Measurements from ENCODE around the gene BRCA1. TPM values are rescaled to one million over a fixed set of nuclear protein-coding genes. Genes with fewer than 3 reads are reported as not detected.

The BRCA1 gene
- total RNA-seq, 1 experiment from 2014 or later = 50.8 TPM

DNA sequence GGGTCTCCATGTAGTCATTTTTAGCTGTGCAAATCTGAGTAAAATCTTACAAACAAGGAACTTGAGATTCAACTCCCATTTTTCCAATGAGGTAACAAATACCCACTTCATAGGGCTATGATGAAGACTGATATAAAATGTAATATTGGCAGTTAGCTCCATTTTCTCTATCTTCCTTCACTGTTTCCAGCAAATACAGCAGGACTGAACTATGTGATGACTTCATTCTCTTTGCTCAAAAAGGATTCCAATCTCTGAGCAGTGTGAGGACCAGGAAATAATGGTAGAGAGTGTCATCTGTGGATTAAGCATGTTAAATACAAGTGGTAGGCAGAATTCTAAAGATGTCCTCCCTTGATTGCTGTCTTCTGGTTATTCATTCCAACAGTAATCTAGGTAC is 81.9 kb downstream of the BRCA1 start:
- no peak for DNase-seq
- Mint-ChIP-seq H3K27me3 (ENCODE audit: insufficient read depth, unreplicated experiment) (no peaks in the 10 kb centered on the region), H3K27ac (ENCODE audit: unreplicated experiment) (no peak overlapping the region), H3K4me3 (ENCODE audit: unreplicated experiment) (no peak overlapping the region), H3K36me3 (ENCODE audit: insufficient read depth, unreplicated experiment) (peaks cover 20% of the 10 kb centered on the region), H3K4me1 (ENCODE audit: low read depth, unreplicated experiment) (no peaks in the 10 kb centered on the region), H3K9me3 (ENCODE audit: unreplicated experiment) (no peaks in the 10 kb centered on the region)
- Histone ChIP-seq H3K4me3 (ENCODE audit: low read depth, low read length) (no peak overlapping the region), H3K27me3 (replicated peaks; ENCODE audit: control insufficient read depth, insufficient read depth, low read length) (no peaks in the 10 kb centered on the region), H3K9me3 (no peaks in the 10 kb centered on the region), H3K4me1 (no peaks in the 10 kb centered on the region), H3K36me3 (ENCODE audit: control insufficient read depth, insufficient read depth, low read length) (no peaks in the 10 kb centered on the region; the same call in 1 of the 2 replicates)
- BruUV-seq (replicated peaks) = no TSS peak
- TF ChIP-seq, protein P1, sequence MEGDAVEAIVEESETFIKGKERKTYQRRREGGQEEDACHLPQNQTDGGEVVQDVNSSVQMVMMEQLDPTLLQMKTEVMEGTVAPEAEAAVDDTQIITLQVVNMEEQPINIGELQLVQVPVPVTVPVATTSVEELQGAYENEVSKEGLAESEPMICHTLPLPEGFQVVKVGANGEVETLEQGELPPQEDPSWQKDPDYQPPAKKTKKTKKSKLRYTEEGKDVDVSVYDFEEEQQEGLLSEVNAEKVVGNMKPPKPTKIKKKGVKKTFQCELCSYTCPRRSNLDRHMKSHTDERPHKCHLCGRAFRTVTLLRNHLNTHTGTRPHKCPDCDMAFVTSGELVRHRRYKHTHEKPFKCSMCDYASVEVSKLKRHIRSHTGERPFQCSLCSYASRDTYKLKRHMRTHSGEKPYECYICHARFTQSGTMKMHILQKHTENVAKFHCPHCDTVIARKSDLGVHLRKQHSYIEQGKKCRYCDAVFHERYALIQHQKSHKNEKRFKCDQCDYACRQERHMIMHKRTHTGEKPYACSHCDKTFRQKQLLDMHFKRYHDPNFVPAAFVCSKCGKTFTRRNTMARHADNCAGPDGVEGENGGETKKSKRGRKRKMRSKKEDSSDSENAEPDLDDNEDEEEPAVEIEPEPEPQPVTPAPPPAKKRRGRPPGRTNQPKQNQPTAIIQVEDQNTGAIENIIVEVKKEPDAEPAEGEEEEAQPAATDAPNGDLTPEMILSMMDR (IDR thresholded peaks at IDR 0.05; ENCODE audit: insufficient read depth in 1 of 2, low read depth in 1 of 2, low read length in 1 of 2, severe bottlenecking in 1 of 2, unreplicated experiment in 1 of 2) = no peak
- intact Hi-C loops (cut with micrococcal nuclease; ENCODE audit: unreplicated experiment) = no loop called here
- POLR2A ChIA-PET = no interaction called here
- CTCF ChIA-PET = no interaction called here

DNA sequence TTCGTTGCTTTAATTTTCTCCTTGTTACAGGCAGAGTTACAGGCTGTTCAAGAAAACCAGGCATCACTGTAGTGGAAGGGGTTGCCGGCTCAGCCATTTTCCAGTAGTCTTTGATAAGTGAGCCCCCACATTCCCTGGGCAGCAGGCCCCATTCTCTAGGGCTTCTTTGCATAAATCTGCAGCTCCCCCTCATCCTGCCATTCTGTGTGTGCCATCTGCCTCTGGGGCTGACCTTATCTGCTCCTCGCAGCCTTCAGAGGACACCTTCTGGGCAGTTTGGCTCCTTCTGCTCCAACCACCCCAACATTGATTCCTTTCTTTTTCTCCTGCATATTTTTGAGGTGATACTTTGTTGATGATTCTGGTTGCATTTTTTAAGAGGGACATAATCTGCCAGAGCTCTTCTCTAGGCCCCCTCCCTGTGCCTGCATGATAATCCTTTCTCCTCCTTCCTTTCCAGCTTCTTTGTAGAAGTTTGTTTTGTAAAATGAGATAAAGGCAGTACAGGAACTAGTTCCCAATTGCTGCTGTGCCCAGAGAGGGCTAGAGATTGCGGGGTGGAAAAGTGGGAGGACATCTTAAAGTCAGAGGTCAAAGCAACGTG is 83.0 kb downstream of the BRCA1 start:
- ChIA-PET POLR2A (interaction anchor here (0.5 kb wide), 1 partner anchor 238 kb away, joined by 3 read pairs; no protein-coding TSS in a partner anchor), CTCF (no interaction called here)
- H3K9me3 ChIP-seq = no peaks in the 10 kb centered on the region
- Mint-ChIP-seq H3K36me3 (ENCODE audit: insufficient read depth, unreplicated experiment) (peaks cover 14% of the 10 kb centered on the region), H3K27me3 (ENCODE audit: insufficient read depth, unreplicated experiment) (no peaks in the 10 kb centered on the region), H3K9me3 (ENCODE audit: unreplicated experiment) (no peaks in the 10 kb centered on the region), H3K4me3 (ENCODE audit: unreplicated experiment) (no peak overlapping the region), H3K27ac (ENCODE audit: unreplicated experiment) (peak overlapping the region; percentile 62), H3K4me1 (ENCODE audit: low read depth, unreplicated experiment) (no peaks in the 10 kb centered on the region)
- H3K27me3 ChIP-seq (replicated peaks; ENCODE audit: control insufficient read depth, insufficient read depth, low read length) = no peaks in the 10 kb centered on the region
- H3K4me1 ChIP-seq = no peaks in the 10 kb centered on the region
- DNase-seq = no peak
- BruUV-seq (replicated peaks) = no TSS peak
- TF ChIP-seq, protein P1 (IDR thresholded peaks at IDR 0.05; ENCODE audit: insufficient read depth in 1 of 2, low read depth in 1 of 2, low read length in 1 of 2, severe bottlenecking in 1 of 2, unreplicated experiment in 1 of 2) = no peak
- H3K36me3 ChIP-seq (ENCODE audit: control insufficient read depth, insufficient read depth, low read length) = no peaks in the 10 kb centered on the region; the same call in 1 of the 2 replicates
- intact Hi-C loops (cut with micrococcal nuclease; ENCODE audit: unreplicated experiment) = no loop called here
- H3K4me3 ChIP-seq (ENCODE audit: low read depth, low read length) = no peak overlapping the region

DNA sequence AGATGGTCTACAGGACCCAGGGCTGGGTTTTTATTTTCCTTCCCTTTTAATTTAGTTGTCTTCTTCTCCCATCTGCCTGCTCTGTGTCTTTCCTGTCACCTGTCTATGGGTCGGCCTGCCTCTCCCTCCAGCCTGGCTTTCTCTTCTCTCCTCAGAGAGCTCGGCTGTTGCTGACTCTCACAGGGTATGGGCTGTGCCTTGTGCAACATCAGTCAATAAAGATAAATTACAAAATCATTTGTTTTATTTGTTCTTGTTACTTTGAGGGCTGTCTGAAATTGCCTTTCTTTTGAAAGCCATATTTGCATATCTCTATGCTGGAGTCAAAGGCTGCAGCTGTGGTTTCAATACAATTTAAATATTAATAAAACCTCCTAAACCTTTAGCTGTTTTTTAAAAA is 84.5 kb downstream of the BRCA1 start:
- Histone ChIP-seq H3K9me3 (no peaks in the 10 kb centered on the region), H3K36me3 (ENCODE audit: control insufficient read depth, insufficient read depth, low read length) (no peaks in the 10 kb centered on the region; the same call in 1 of the 2 replicates), H3K27me3 (replicated peaks; ENCODE audit: control insufficient read depth, insufficient read depth, low read length) (no peaks in the 10 kb centered on the region), H3K4me1 (no peaks in the 10 kb centered on the region), H3K4me3 (ENCODE audit: low read depth, low read length) (no peak overlapping the region)
- no peaks in the 10 kb centered on the region for H3K27me3 Mint-ChIP-seq (ENCODE audit: insufficient read depth, unreplicated experiment)
- H3K4me3 Mint-ChIP-seq (ENCODE audit: unreplicated experiment) = no peak overlapping the region
- ChIA-PET POLR2A (no interaction called here), CTCF (no interaction called here)
- no peak for DNase-seq
- H3K36me3 Mint-ChIP-seq (ENCODE audit: insufficient read depth, unreplicated experiment) = peaks cover 11% of the 10 kb centered on the region
- no peak overlapping the region for H3K27ac Mint-ChIP-seq (ENCODE audit: unreplicated experiment)
- TF ChIP-seq, protein P1 (IDR thresholded peaks at IDR 0.05; ENCODE audit: insufficient read depth in 1 of 2, low read depth in 1 of 2, low read length in 1 of 2, severe bottlenecking in 1 of 2, unreplicated experiment in 1 of 2) = no peak
- no peaks in the 10 kb centered on the region for H3K9me3 Mint-ChIP-seq (ENCODE audit: unreplicated experiment)
- no peaks in the 10 kb centered on the region for H3K4me1 Mint-ChIP-seq (ENCODE audit: low read depth, unreplicated experiment)
- intact Hi-C loops (cut with micrococcal nuclease; ENCODE audit: unreplicated experiment) = no loop called here
- no TSS peak for BruUV-seq (replicated peaks)

Data from Caco-2 (cell line).